HepG2 (cell line): ENCODE results near the gene OSBPL2. TPM values are rescaled to one million over a fixed set of nuclear protein-coding genes. Genes with fewer than 3 reads are reported as not detected.
A peak's percentile ranks its signal among the peaks of the same experiment; 100 is the strongest.

ENCODE experiments used
- ATAC-seq: fragments of 200-7000 bp; cut with Tn5 transposase; 3 replicates; pipeline ENCODE4 v1.9.1; 2020; ENCODE audit warnings: mild to moderate bottlenecking, moderate library complexity
- BruUV-seq: library from RNA; stranded (reverse); fragments of 400-500 nt; replicated peaks from 2 replicates; lab custom pipeline; 2021; lab: Mats Ljungman, UMichigan
- CTCF ChIA-PET: fragments of 300-600 bp; formaldehyde crosslinking; extraction: SDS; loops from one replicate; lab custom pipeline; 2021; ENCODE audit warnings: low total read pairs, inconsistent platforms, low intra/inter-chr PET ratio; lab: Yijun Ruan, JAX
- POLR2A ChIA-PET: fragments of 350-600 bp; sonication (Branson Sonifier 250); formaldehyde crosslinking; loops from one replicate; lab custom pipeline; 2020; ENCODE audit warnings: antibody characterized with exemption, inconsistent platforms; lab: Yijun Ruan, JAX
- DNase-seq: peaks from one replicate; pipeline ENCODE4 v3.0.0-alpha.2; 2015; ENCODE audit warnings: low spot score
- FAIRE-seq: peaks from 3 replicates; lab custom pipeline; 2011; peaks lifted over from hg19 to GRCh38; lab: Jason Lieb, UNC
- H2AFZ ChIP-seq: one replicate; pipeline ENCODE4 v1.6.1; 2011; ENCODE audit warnings: low read length, inconsistent platforms
- H3K27ac ChIP-seq: fragments of 300-600 bp; 3 replicates; pipeline ENCODE4 v1.8.0; 2011; ENCODE audit warnings: mixed run types, mild to moderate bottlenecking, mixed read lengths, low read length, inconsistent platforms; ENCODE audit not compliant: insufficient read depth; ENCODE audit errors: extremely low read length
- H3K27me3 ChIP-seq, 2 experiments: fragments of 200-600 bp in 1 of 2; 2 replicates in 1 of 2; 3 replicates in 1 of 2; pipeline versions ENCODE4 v1.6.0 to v1.8.0; 2011; ENCODE audit warnings: low read length in 2 of 2, mild to moderate bottlenecking in 2 of 2, moderate library complexity in 2 of 2, inconsistent platforms in 1 of 2; ENCODE audit not compliant: insufficient read depth in 2 of 2, control insufficient read depth in 1 of 2
- H3K36me3 ChIP-seq, 2 experiments: fragments of 200-600 bp in 1 of 2; replicated peaks in 1 of 2; 2 replicates in 1 of 2; 3 replicates in 1 of 2; pipeline versions ENCODE4 v1.5.1 to v1.8.0; 2011; ENCODE audit warnings: low read length in 2 of 2, inconsistent platforms in 1 of 2; ENCODE audit not compliant: insufficient read depth in 2 of 2, control insufficient read depth in 1 of 2
- H3K4me1 ChIP-seq: 2 replicates; pipeline ENCODE4 v1.5.1; 2012; ENCODE audit warnings: low read length, inconsistent platforms; ENCODE audit not compliant: insufficient read depth
- H3K4me2 ChIP-seq: 2 replicates; pipeline ENCODE4 v1.6.0; 2011; ENCODE audit warnings: low read depth, low read length, inconsistent platforms
- H3K4me3 ChIP-seq, 3 experiments: fragments of 200-600 bp in 1 of 3; sonication (generic), shearing (Covaris generic) in 1 of 3; replicated peaks in 1 of 3; 2 replicates each; pipeline ENCODE4 v1.5.1; 2011 to 2016; ENCODE audit warnings: low read length in 3 of 3, inconsistent platforms in 2 of 3, low read depth in 2 of 3, mild to moderate bottlenecking in 2 of 3, control low read depth in 1 of 3, mixed read lengths in 1 of 3; ENCODE audit not compliant: insufficient read depth in 1 of 3
- H3K79me2 ChIP-seq: one replicate; pipeline ENCODE4 v1.6.1; 2011; ENCODE audit warnings: low read length, inconsistent platforms; ENCODE audit not compliant: insufficient read depth
- H3K9ac ChIP-seq: 2 replicates; pipeline ENCODE4 v1.6.0; 2011; ENCODE audit warnings: mild to moderate bottlenecking, low read depth, low read length, inconsistent platforms; ENCODE audit not compliant: insufficient read depth
- H3K9me3 ChIP-seq: 2 replicates; pipeline ENCODE4 v1.5.1; 2012; ENCODE audit warnings: mild to moderate bottlenecking, low read length
- H4K20me1 ChIP-seq: 2 replicates; pipeline ENCODE4 v1.6.0; 2011; ENCODE audit warnings: inconsistent platforms, mild to moderate bottlenecking, low read length, moderate library complexity; ENCODE audit not compliant: insufficient read depth
- AGO2 ChIP-seq: fragments of 200-400 bp; formaldehyde crosslinking; optimal IDR thresholded peaks from 2 replicates; pipeline ENCODE3; 2017; ENCODE audit warnings: mild to moderate bottlenecking, low read depth, low read length, moderate library complexity
- GZF1 ChIP-seq: sonication (generic); formaldehyde crosslinking; IDR thresholded peaks from 2 replicates; pipeline ENCODE4 v1.5.1; 2020; ENCODE audit warnings: mild to moderate bottlenecking, missing genetic modification reagents
- PCBP2 ChIP-seq: fragments of 200-400 bp; formaldehyde crosslinking; optimal IDR thresholded peaks from 2 replicates; pipeline ENCODE3; 2018; ENCODE audit warnings: low read length, low read depth; ENCODE audit not compliant: poor library complexity, severe bottlenecking
- RBM22 ChIP-seq: fragments of 200-400 bp; formaldehyde crosslinking; optimal IDR thresholded peaks from 2 replicates; pipeline ENCODE3; 2017; ENCODE audit warnings: mild to moderate bottlenecking, low read length, moderate library complexity
- THAP9 ChIP-seq: sonication (generic); formaldehyde crosslinking; IDR thresholded peaks from 2 replicates; pipeline ENCODE4; 2020; ENCODE audit warnings: missing genetic modification reagents, mild to moderate bottlenecking, borderline replicate concordance
- TRIM22 ChIP-seq: fragments of 450-650 bp; IDR thresholded peaks from 2 replicates; pipeline ENCODE4 v1.6.1; 2017
- ZBTB37 ChIP-seq: sonication (generic); formaldehyde crosslinking; IDR thresholded peaks from 2 replicates; pipeline ENCODE4 v1.4.0; 2020; ENCODE audit warnings: mild to moderate bottlenecking, missing genetic modification reagents
- WGBS: methylation state at CpG from one replicate; pipeline ENCODE4 v1.1.6; 2017; ENCODE audit warnings: low lambda C conversion rate; 5-methylcytosine and 5-hydroxymethylcytosine counted together
- in situ Hi-C: cut with HindIII; loops from 2 replicates; pipeline ENCODE4 v1.10.0; 2017; ENCODE audit warnings: low pct_unique_long_range_greater_than_20kb; ENCODE audit not compliant: extremely low pct_ligation_motif_present
- intact Hi-C: fragments of 100-400 bp; cut with micrococcal nuclease; formaldehyde crosslinking; loops from one replicate; pipeline ENCODE4 v1.10.0; 2022; ENCODE audit not compliant: unreplicated experiment
- polyA plus RNA-seq, 8 experiments: library from polyadenylated mRNA; depleted of rRNA in 3 of 8; stranded (reverse) in 7 of 8; unstranded in 1 of 8; fragments of >200 nt; fragmentation: Illumina TruSeq in 4 of 8; extraction: Trizol in 4 of 8; gene quantifications; 2 replicates each; pipeline versions ENCODE4 v1.2.1 to v1.2.3, GENCODE V29; 2011 to 2016; ENCODE audit warnings: low read depth in 4 of 8, missing spikeins in 1 of 8, mixed read lengths in 1 of 8; ENCODE audit not compliant: insufficient read depth in 1 of 8
- total RNA-seq, 5 experiments: library from RNA; depleted of rRNA; stranded (reverse); fragments of >200 nt; fragmentation: Illumina TruSeq; extraction: Trizol; gene quantifications; 2 replicates each; pipeline ENCODE4 v1.2.3, GENCODE V29; 2016; ENCODE audit warnings: low read depth in 1 of 5

Gene OSBPL2
- total and polyA plus RNA-seq, 2 of the 13 experiments (the other 11 are each of a cell fraction or from before 2014, with no cell fraction given), result 18.5 to 37.4 TPM

- TF ChIP-seq TRIM22, result no peak
- TF ChIP-seq THAP9 (CRISPR knock-in tag), result no peak
- no peak for TF ChIP-seq PCBP2
These were observed 17.7 kb downstream of the OSBPL2 start (continued) for GRCh38 chr20:62255976-62256375.

GRCh38 chr20:62258499-62259293 is 20.4 kb downstream of the OSBPL2 start:
- Histone ChIP-seq H2AFZ (no peak overlapping the region), H4K20me1 (peaks cover 17% of the 10 kb centered on the region; the same call in 1 of the 2 replicates), H3K36me3 (peaks cover 48 to 74% of the 10 kb centered on the region in 2 experiments), H3K79me2 (peaks cover 17% of the 10 kb centered on the region), H3K9ac (no peak overlapping the region), H3K4me1 (no peaks in the 10 kb centered on the region), H3K4me3 (no peak overlapping the region), H3K27ac (no peak overlapping the region), H3K27me3 (no peaks in the 10 kb centered on the region), H3K4me2 (no peak overlapping the region), H3K9me3 (no peaks in the 10 kb centered on the region)
- TSS peak; percentile 17 for BruUV-seq
- ChIA-PET POLR2A (interaction anchor here (0.5 kb wide), 1 partner anchor 192 kb away, joined by 3 read pairs; no protein-coding TSS in a partner anchor), CTCF (no interaction called here)
- in situ Hi-C loops, result no loop called here
- intact Hi-C loops, result no loop called here
- DNase-seq, result no peak
- ATAC-seq, result no peak
- TF ChIP-seq AGO2, result peak; percentile 66
- no peak for TF ChIP-seq GZF1 (CRISPR knock-in tag)
- no peak for TF ChIP-seq ZBTB37 (CRISPR knock-in tag)
- TF ChIP-seq RBM22, result peak; percentile 13
- WGBS, result 94% methylated on average over 20 of the region's 20 CpGs
- FAIRE-seq, result no peak
